Measurements from ENCODE around the gene TSHZ3.

DNA sequence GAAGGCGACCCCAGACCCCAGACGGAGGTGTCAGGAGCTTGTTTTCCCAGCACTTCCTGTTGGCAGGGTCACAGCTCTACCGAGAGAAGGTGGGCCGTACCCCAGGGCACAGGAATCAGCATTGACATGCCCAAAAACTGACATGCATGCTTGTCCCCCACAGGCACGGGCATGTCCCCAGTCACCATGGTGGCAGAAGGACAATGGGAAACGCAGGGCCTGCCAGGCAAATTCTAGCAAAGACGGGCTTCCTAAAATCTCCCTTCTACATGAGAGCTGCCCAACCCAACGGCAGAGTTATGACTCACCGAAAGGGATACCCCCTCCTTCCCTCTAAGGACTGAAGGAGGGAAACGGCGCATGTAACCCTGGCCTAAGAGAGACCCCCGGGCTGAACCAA lies 18.5 kb downstream of the TSHZ3 start:
- TF ChIP-seq CTCF (IDR thresholded peaks at IDR 0.05) = no peak
- TF ChIP-seq POLR2AphosphoS5 (IDR thresholded peaks at IDR 0.05) = no peak
- TF ChIP-seq EP300 (IDR thresholded peaks at IDR 0.05) = no peak
- no peak for TF ChIP-seq POLR2A (IDR thresholded peaks at IDR 0.05)

Measured in sigmoid colon (tissue), 4 donors.